H9 (cell line): ENCODE measurements around the gene ULK2. TPM values are rescaled to one million over a fixed set of nuclear protein-coding genes. Genes with fewer than 3 reads are reported as not detected.
"Not testable (repeated sequence)": the region's sequence is repeated elsewhere in the genome, so short reads cannot be mapped to it uniquely, and the experiment has no call there.

Source experiments
- DNase-seq: peaks from one replicate; pipeline ENCODE4 v3.0.0-alpha.2; 2017
- H2AFZ ChIP-seq: one replicate; pipeline ENCODE4 v1.6.1; 2013; ENCODE audit warnings: mild to moderate bottlenecking, low read length, control low read depth, moderate library complexity
- H2AK5ac ChIP-seq: 2 replicates; pipeline ENCODE4 v1.6.1; 2013; ENCODE audit warnings: low read length, control low read depth, mixed read lengths; ENCODE audit not compliant: insufficient read length
- H2BK120ac ChIP-seq: one replicate; pipeline ENCODE4 v1.6.1; 2013; ENCODE audit warnings: low read depth, mild to moderate bottlenecking, low read length, control low read depth, inconsistent platforms; ENCODE audit not compliant: poor library complexity, severe bottlenecking
- H2BK12ac ChIP-seq: 2 replicates; pipeline ENCODE4 v1.6.1; 2013; ENCODE audit warnings: low read length, control low read depth, mixed read lengths, low read depth; ENCODE audit not compliant: insufficient read length
- H2BK15ac ChIP-seq: 2 replicates; pipeline ENCODE4 v1.6.1; 2013; ENCODE audit warnings: low read depth, low read length, control low read depth
- H2BK20ac ChIP-seq: one replicate; pipeline ENCODE4 v1.6.1; 2013; ENCODE audit warnings: low read depth, mild to moderate bottlenecking, low read length, control low read depth, inconsistent platforms; ENCODE audit not compliant: poor library complexity, severe bottlenecking
- H2BK5ac ChIP-seq: 2 replicates; pipeline ENCODE4 v1.6.1; 2013; ENCODE audit warnings: low read length, control low read depth, mixed read lengths; ENCODE audit not compliant: insufficient read length
- H3K14ac ChIP-seq: 2 replicates; pipeline ENCODE4 v1.6.1; 2013; ENCODE audit warnings: low read length, control low read depth; ENCODE audit not compliant: insufficient read depth
- H3K18ac ChIP-seq: 2 replicates; pipeline ENCODE4 v1.6.1; 2013; ENCODE audit warnings: low read depth, mild to moderate bottlenecking, mixed read lengths, low read length, control low read depth; ENCODE audit not compliant: insufficient read length
- H3K23ac ChIP-seq: 2 replicates; pipeline ENCODE4 v1.6.1; 2013; ENCODE audit warnings: low read length, control low read depth, mixed read lengths, low read depth; ENCODE audit not compliant: insufficient read length
- H3K23me2 ChIP-seq: 2 replicates; pipeline ENCODE4 v1.6.1; 2013; ENCODE audit warnings: low read depth, mild to moderate bottlenecking, mixed read lengths, low read length, control low read depth; ENCODE audit not compliant: insufficient read length, poor library complexity, severe bottlenecking
- H3K27ac ChIP-seq: 2 replicates; pipeline ENCODE4 v1.5.1; 2013; ENCODE audit warnings: low read length, control low read depth, mixed read lengths, low read depth; ENCODE audit not compliant: insufficient read length
- H3K27me3 ChIP-seq: 2 replicates; pipeline ENCODE4 v1.6.1; 2013; ENCODE audit warnings: low read length, control low read depth, inconsistent platforms; ENCODE audit not compliant: insufficient read depth
- H3K4ac ChIP-seq: 2 replicates; pipeline ENCODE4 v1.6.1; 2013; ENCODE audit warnings: low read depth, mild to moderate bottlenecking, control low read depth, inconsistent platforms, low read length, moderate library complexity
- H3K4me1 ChIP-seq: 2 replicates; pipeline ENCODE4 v1.6.1; 2013; ENCODE audit warnings: low read length, control low read depth, inconsistent platforms; ENCODE audit not compliant: insufficient read depth
- H3K4me2 ChIP-seq: 2 replicates; pipeline ENCODE4 v1.6.1; 2013; ENCODE audit warnings: low read length, control low read depth, mixed read lengths; ENCODE audit not compliant: insufficient read length, insufficient read depth
- H3K56ac ChIP-seq: 2 replicates; pipeline ENCODE4 v1.6.1; 2013; ENCODE audit warnings: low read depth, mild to moderate bottlenecking, mixed read lengths, low read length, control low read depth; ENCODE audit not compliant: insufficient read length
- H3K79me1 ChIP-seq: 2 replicates; pipeline ENCODE4 v1.6.1; 2013; ENCODE audit warnings: low read depth, mild to moderate bottlenecking, moderate library complexity, low read length, control low read depth, inconsistent platforms; ENCODE audit not compliant: insufficient read depth, poor library complexity, severe bottlenecking
- H3K79me2 ChIP-seq: 2 replicates; pipeline ENCODE4 v1.6.1; 2013; ENCODE audit warnings: low read length, control low read depth, inconsistent platforms; ENCODE audit not compliant: insufficient read depth
- H3K9ac ChIP-seq: 2 replicates; pipeline ENCODE4 v1.6.1; 2013; ENCODE audit warnings: low read length, control low read depth, mixed read lengths; ENCODE audit not compliant: insufficient read length; ENCODE audit errors: extremely low read depth
- H3K9me3 ChIP-seq: one replicate; pipeline ENCODE4 v1.6.1; 2013; ENCODE audit warnings: low read depth, low read length, inconsistent platforms; ENCODE audit not compliant: control insufficient read depth
- H3T11ph ChIP-seq: one replicate; pipeline ENCODE4 v1.6.1; 2013; ENCODE audit warnings: mild to moderate bottlenecking, low read length, control low read depth, inconsistent platforms
- H4K20me1 ChIP-seq: one replicate; pipeline ENCODE4 v1.6.1; 2013; ENCODE audit not compliant: control insufficient read depth, insufficient read length, insufficient read depth
- H4K5ac ChIP-seq: 2 replicates; pipeline ENCODE4 v1.6.1; 2013; ENCODE audit warnings: low read depth, mild to moderate bottlenecking, mixed read lengths, low read length, control low read depth; ENCODE audit not compliant: insufficient read length
- H4K8ac ChIP-seq: replicated peaks from 2 replicates; pipeline ENCODE4 v1.6.1; 2013; ENCODE audit warnings: low read length, control low read depth, mixed read lengths, low read depth; ENCODE audit not compliant: insufficient read length
- H4K91ac ChIP-seq: 2 replicates; pipeline ENCODE4 v1.6.1; 2013; ENCODE audit warnings: low read depth, mild to moderate bottlenecking, moderate library complexity, mixed read lengths, low read length, control low read depth; ENCODE audit not compliant: insufficient read length
- H3K27ac Mint-ChIP-seq, 3 experiments: 2 replicates in 2 of 3; 3 replicates in 1 of 3; pipeline ENCODE4 v1.8.0; 2020 to 2021; ENCODE audit warnings: mixed read lengths in 3 of 3, mild to moderate bottlenecking in 1 of 3, moderate library complexity in 1 of 3
- H3K27me3 Mint-ChIP-seq: 2 replicates; pipeline ENCODE4 v1.8.0; 2021; ENCODE audit warnings: low read depth, mild to moderate bottlenecking, moderate library complexity, mixed read lengths
- H3K36me3 Mint-ChIP-seq, 3 experiments: 2 replicates in 2 of 3; 3 replicates in 1 of 3; pipeline ENCODE4 v1.8.0; 2020 to 2021; ENCODE audit warnings: low read depth in 3 of 3, mixed read lengths in 3 of 3; ENCODE audit not compliant: insufficient read depth in 1 of 3
- H3K4me1 Mint-ChIP-seq, 2 experiments: 2 replicates each; pipeline ENCODE4 v1.8.0; 2020; ENCODE audit warnings: mixed read lengths in 2 of 2
- H3K4me3 Mint-ChIP-seq, 2 experiments: 2 replicates in 1 of 2; 3 replicates in 1 of 2; pipeline ENCODE4 v1.8.0; 2020 to 2021; ENCODE audit warnings: mild to moderate bottlenecking in 2 of 2, mixed read lengths in 2 of 2, moderate library complexity in 1 of 2
- H3K9me3 Mint-ChIP-seq, 2 experiments: 2 replicates in 1 of 2; 3 replicates in 1 of 2; pipeline ENCODE4 v1.8.0; 2020; ENCODE audit warnings: mild to moderate bottlenecking in 2 of 2, mixed read lengths in 2 of 2, moderate library complexity in 1 of 2
- CTCF ChIP-seq: fragments of 200-600 bp; sonication (generic); conservative IDR thresholded peaks from 3 replicates; pipeline ENCODE4 v1.8.0; 2021; ENCODE audit warnings: antibody characterized with exemption, mild to moderate bottlenecking
- WGBS: extraction: QIAGEN DNeasy Blood & Tissue Kit; methylation state at CpG from one replicate; pipeline ENCODE4 v1.1.7; 2013; ENCODE audit warnings: missing lambda C conversion rate, low lambda C conversion rate, mixed read lengths; ENCODE audit not compliant: insufficient read length; ENCODE audit errors: extremely low coverage; 5-methylcytosine and 5-hydroxymethylcytosine counted together
- total RNA-seq: library from RNA; stranded (reverse); gene quantifications from 2 replicates; pipeline ENCODE4 v1.2.1, GENCODE V29; 2021

The ULK2 gene
- total RNA-seq, 1 experiment from 2014 or later: 11.5 TPM

DNA sequence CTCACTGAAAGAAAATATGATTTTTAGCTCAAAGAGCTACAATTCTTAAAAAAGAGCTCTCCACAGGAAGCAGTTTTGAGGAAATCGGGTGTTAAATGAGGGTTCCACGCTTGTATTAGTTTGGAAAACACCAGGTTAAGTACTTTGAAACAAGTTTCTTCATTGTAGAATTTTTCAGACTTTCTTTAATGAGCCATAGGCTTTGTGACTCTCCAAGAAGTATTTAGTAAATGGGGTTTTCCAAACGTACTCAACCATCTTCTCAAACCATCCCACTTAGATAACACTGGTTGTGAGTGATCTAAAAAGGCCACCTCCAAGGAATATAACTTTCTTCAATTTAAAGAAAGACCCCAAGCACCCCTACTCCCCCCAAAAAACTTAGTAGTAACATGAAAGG is 2.7 kb downstream of the ULK2 start:
- Histone ChIP-seq H2BK20ac (no peak overlapping the region), H2BK12ac (no peak overlapping the region), H2BK120ac (no peak overlapping the region), H3K23ac (no peak overlapping the region), H3K27me3 (peaks cover 5% of the 10 kb centered on the region; the same call in 1 of the 2 replicates), H4K20me1 (no peaks in the 10 kb centered on the region), H3K9ac (no peak overlapping the region), H3K9me3 (no peaks in the 10 kb centered on the region), H3K23me2 (peaks cover 16% of the 10 kb centered on the region), H2BK15ac (no peak overlapping the region), H4K91ac (no peak overlapping the region), H2BK5ac (no peak overlapping the region), H3K14ac (no peak overlapping the region), H2AFZ (no peak overlapping the region), H3K79me2 (no peaks in the 10 kb centered on the region), H4K5ac (no peak overlapping the region), H3K79me1 (no peaks in the 10 kb centered on the region), H3K27ac (no peak overlapping the region), H3T11ph (no peak overlapping the region), H2AK5ac (no peak overlapping the region), H3K56ac (no peak overlapping the region), H3K4me2 (no peak overlapping the region), H3K4me1 (no peaks in the 10 kb centered on the region; the same call in 1 of the 2 replicates), H3K18ac (no peak overlapping the region), H3K4ac (no peak overlapping the region), H4K8ac (no peak overlapping the region)
- no peak for TF ChIP-seq CTCF
- H3K4me3 Mint-ChIP-seq: no peak overlapping the region
- no peak for DNase-seq
- H3K36me3 Mint-ChIP-seq: no peaks in the 10 kb centered on the region; a peak in 3 of 7 replicates
- H3K4me1 Mint-ChIP-seq: peaks cover 3% of the 10 kb centered on the region in 2 experiments
- WGBS: no CpG with 5 or more reads among the region's 3 CpGs
- no peak overlapping the region for H3K27ac Mint-ChIP-seq
- no peaks in the 10 kb centered on the region for H3K9me3 Mint-ChIP-seq
- peaks cover 23% of the 10 kb centered on the region for H3K27me3 Mint-ChIP-seq

- H2BK15ac ChIP-seq, H3K4me1 ChIP-seq, H3K36me3 Mint-ChIP-seq, H2AK5ac ChIP-seq, H4K8ac ChIP-seq, H3K27ac Mint-ChIP-seq, H3T11ph ChIP-seq, H4K20me1 ChIP-seq, H3K9me3 Mint-ChIP-seq, H3K4me3 Mint-ChIP-seq, H3K79me1 ChIP-seq, H3K56ac ChIP-seq, DNase-seq, H3K18ac ChIP-seq, H3K23ac ChIP-seq, H3K9me3 ChIP-seq, H2AFZ ChIP-seq, H2BK5ac ChIP-seq, H3K4ac ChIP-seq, H3K4me1 Mint-ChIP-seq, H3K9ac ChIP-seq, H4K91ac ChIP-seq, H3K4me2 ChIP-seq, H2BK120ac ChIP-seq, H3K27me3 Mint-ChIP-seq, H3K23me2 ChIP-seq, H3K14ac ChIP-seq, H3K27ac ChIP-seq, H2BK12ac ChIP-seq, H3K79me2 ChIP-seq, H4K5ac ChIP-seq, H2BK20ac ChIP-seq, H3K27me3 ChIP-seq: not testable (repeated sequence)
- WGBS: no CpG with 5 or more reads among the region's 9 CpGs
Measured at GRCh38 chr17:19860647-19861177, 7.0 kb downstream of the ULK2 start.
